HG03135 (cell line): Measurements from ENCODE around the gene RCCD1.
"Not testable (repeated sequence)": the region's sequence is repeated elsewhere in the genome, so short reads cannot be mapped to it uniquely, and the experiment has no call there.

Source experiments
- ATAC-seq: cut with Tn5 transposase; IDR thresholded peaks from one replicate; pipeline ENCODE4 v1.9.1; 2021; ENCODE audit warnings: mild to moderate bottlenecking, moderate library complexity; ENCODE audit not compliant: unreplicated experiment

RCCD1 gene

DNA sequence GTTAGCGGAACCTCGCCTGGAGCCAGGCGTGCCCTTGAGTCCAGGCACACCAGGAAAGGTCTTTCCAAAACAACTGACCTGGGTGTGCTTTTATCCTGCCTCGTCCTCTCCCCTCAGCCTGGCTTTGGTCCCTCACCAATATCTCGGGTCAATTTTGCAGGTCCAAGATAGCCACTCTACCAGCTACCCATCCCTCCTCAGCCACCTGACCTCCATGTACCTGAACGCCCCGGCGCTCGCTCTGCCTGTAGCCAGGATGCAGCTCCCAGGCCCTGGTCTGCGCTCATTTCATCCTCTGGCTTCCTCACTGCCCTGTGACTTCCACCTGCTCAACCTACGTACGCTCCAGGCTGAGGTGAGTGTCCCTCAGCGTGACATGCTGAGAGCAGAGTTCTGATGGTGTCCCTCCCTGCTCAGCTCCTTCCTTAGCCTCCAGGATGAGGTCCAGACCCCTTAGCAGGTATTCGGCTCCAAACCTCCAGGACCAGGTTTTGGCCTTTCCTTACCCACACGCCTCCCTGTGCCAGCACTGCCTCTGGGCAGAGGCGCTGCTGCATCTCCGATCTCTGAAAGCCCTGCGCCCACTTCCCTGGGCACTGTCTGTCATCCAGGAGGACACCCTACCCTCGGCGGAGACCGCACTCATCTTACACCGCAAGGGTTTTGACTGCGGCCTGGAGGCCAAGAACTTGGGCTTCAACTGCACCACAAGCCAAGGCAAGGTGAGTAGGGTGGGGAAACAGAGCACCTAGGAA, 36.5 kb upstream of the RCCD1 start:
- no peak for ATAC-seq

DNA sequence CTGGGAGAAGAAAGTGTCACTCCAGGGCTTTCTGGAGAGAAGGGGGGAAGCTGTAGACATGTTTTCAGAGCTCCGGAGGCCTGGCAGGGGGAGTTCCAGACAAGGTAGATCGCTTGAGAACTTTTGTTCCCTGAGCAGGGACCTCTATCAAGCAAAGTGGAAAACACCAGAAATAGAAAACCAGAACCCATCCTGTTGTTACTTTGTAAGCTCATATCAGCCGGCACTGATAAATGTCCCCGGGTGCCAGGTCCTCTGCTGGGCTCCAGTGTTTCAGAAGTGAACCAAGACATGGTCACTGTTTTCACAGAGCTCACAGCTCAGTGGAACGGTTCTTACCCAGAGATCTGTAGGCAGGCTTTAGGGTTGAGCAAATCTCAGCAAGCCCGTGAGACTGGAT, 35.8 kb upstream of the RCCD1 start:
- no peak for ATAC-seq

DNA sequence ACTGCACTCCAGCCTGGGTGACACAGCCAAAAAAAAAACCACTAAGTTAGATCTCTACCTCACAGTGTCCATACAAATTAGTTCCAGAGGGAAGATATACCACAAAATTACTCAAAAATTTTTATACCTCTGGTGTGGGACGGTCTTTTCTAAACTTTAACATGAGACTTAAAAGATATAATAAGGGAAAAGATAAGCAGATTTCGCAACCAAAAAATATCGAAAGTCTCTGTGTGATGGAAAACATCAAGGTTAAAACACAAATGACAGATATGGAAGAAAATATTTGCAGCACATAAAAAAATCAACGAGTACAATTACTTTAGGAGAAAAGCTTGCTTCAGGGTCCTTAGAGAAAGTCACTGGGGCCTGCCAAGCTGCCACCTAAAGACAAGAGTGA, 32.8 kb upstream of the RCCD1 start:
- no peak for ATAC-seq

DNA sequence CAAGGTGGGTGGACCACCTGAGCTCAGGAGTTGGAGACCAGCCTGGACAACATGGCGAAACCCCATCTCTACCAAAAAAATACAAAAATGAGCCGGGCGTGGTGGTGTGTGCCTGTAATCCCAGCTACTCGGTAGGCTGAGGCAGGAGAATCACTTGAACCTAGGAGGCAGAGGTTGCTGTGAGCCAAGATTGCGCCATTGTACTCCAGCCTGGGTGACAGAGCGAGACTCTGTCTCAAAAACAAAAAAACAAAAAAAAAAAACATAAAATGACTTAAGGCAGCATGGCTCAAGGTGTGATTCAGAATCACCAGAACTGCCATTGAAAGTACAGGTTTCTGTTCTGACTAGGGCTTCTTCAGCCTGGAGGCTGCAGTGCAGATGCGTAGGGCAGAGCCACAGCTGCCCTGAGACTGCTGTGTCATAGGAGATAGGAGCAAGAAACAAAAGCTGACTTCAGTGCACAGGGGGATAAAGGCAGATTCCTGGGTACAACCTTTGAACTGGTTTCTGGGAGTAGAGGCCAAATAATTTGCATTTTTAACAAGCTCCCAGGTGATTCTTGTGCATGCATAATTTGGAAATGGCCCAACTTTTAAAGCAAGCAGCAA, 31.9 kb upstream of the RCCD1 start:
- peak; percentile 64 for ATAC-seq

DNA sequence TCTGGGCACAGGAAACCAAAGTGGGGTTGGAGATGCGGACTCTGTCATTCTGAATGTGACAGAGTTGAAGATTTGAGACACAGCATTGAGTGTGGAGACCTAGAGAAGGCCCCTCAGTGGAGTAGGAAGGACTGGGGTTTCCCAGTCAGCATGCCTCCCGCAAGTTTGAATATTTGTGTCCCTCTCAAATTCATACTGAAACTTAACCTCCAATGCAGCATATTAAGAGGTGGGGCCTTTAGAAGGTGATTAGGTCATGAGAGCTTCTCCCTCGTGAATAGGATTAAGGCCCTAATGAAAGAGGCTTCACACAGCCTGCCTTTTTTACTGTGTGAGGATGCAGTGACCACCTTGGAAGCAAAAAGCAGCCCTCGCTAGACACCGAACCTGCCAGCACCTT, 30.3 kb upstream of the RCCD1 start:
- peak; percentile 62 for ATAC-seq

DNA sequence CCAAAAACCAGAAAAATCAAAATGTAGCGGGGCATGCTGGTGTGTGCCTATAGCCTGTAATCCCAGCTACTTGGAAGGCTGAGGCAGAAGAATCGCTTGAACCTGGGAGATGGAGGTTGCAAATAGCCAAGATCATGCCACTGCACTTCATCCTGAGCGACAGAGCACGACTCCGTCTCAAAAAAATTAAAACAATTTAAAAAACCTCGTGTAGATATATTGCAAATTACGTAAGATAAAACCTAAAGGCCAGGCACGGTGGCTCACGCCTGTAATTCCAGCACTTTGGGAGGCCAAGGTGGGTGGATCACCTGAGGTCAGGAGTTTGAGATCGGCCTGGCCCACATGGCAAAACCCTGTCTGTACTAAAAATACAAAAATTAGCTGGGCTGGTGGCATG, 27.9 kb upstream of the RCCD1 start:
- ATAC-seq, result not testable (repeated sequence)

DNA sequence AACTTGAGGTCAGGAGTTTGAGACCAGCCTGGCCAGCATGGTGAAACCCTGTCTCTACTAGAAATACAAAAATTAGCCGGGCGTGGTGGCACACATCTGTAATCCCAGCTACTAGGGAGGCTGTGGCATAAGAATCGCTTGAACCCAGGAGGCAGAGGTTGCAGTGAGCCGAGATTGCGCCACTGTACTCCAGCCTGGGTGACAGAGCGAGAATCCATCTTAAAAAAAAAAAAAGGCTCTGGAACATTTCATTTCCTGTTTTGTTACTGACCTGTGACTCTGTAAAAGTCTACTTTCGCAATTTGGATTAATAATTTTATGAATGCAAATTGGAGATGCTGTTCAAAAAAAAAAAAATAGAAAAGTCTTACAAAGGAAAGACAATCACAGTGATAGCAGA, 26.6 kb upstream of the RCCD1 start:
- ATAC-seq, result not testable (repeated sequence)

DNA sequence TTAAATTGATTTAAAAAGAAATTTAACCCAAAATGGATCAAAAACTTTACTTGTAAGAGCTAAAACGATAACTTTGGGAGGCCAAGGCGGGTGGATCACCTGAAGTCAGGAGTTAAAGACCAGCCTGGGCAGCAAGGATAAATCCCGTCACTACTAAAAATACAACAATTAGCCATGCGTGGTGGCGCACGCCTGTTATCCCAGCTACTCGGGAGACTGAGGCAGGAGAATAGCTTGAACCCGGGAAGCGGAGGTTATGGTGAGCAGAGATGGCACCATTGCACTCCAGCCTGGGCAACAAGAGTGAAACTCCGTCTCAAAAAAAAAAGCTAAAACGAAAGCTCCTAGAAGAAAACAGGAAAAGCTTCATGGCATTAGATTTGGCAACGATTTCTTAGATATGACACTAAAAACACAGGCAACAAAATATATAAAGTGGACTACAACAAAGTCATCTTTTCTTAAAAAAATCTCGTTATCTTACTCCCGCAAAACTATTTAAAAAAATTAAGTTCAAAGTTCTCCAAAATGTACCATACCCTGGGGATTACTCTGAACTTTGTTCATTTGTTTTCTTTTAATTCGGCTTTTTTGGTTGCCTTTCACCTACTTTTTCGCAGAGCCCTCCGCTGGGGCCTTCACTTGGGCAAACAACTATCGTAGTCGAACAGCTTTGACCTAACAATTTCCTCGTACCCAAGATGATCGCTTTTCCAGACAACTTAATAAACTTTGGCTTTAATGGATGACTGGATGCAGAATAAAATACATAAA, 25.3 kb upstream of the RCCD1 start:
- ATAC-seq, result no peak

DNA sequence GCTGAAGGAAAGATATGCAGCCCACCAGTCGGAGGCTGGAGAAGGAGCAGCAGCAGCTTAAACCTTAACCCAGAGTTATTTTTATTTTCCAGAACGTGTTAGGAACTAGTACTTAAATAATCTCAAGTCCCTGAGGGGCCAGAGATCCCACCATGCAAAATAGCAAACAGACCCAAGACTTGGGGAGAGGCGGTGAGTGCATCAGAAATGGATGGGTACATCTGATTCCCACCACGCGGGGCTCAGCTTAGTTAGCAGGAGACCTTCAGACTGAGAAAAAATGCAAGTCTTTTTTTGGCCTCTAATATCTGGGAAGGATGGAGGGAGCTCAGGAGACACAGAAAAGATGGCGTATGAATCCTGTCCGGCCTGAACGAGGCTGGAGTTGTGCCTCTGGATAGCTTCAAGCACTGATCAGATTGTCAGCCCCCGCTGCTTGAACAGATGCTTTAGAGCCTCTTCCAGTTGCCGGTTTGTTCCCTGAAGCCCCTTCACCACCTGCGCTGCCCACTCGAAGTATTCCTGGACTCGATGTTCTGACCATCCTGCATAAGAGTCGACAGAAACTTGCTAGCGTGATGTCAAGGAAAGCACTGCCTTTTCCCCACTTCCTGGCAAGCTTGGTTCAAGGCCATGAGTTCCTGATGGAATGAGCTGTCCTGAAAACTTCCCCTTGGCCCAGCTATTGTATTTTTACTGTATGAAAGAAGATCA, 23.7 kb upstream of the RCCD1 start:
- no peak for ATAC-seq

DNA sequence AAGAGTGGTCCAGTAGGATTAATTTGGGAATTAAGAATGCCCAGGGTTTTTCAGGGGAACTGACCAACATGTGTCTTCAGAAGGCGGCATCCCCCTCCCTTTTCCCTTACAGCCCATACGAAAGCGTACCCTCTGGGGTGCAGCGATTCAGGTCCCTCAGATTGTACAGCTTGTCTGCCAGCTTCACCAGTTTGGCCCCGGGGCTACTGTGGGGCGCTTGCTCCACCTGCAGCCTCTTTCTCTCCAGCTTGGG, 23.2 kb upstream of the RCCD1 start:
- no peak for ATAC-seq

DNA sequence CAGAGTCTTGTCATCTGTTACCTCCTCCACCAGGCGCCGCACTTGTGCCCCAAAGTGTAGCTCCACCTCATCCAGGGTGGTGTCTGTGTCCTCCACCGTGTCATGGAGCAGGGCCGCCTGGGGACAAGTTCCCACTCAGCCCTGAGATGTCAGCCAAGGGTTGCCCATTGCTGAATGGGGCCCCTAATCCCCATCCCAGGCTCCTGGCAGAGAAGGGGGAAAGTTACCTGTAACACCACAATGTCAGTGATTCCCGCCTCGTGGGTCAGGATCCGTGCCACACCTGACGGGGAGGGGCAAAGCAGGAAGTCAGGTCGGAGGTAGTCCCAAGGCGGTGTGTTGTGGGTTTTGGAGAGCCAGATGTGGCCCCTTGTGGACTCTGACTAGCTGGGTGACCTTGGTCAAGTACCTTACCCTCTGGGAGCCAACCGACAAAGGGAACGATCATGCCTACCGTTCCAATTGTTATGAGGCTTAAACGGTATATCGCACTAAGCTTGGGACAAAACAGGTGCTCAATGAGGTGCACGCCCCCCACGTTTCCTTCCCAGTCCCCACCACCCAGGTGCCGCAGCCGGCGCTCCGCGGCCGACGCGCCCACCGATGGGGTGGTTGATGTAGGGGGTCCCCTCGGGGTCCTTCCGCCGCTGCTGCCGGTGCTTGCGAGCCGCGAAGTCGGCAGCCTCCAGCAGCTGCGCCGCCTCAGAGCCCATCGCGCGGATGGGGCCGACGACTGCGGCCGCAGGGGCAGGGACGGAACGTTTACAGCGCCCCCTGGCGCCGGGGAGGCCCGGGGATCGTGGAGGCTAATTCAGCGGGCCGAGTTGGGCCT, 22.6 kb upstream of the RCCD1 start, which contains the start of gene HDDC3:
TSS of gene HDDC3 (minus strand) at position 722 of the 832 bp plus-strand sequence. CDS start at position 713, 9 bp downstream.
- peak; percentile 44 for ATAC-seq

DNA sequence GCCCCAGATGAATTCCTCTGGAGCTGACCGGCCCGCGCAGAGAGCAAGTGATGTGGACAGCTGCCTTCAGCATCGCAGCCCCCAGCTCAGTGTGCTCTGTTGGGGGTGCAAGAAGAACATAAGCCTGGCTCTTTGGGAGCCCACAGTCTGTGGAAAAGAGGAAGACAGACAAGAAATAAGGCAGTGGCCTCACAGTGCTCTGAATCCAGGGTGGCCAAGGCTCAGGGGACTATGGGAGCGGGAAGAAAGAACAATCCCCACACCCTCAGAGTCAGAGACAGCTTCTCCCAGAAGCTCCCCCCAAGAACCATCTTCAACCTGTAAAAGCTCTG, 22.1 kb upstream of the RCCD1 start:
- ATAC-seq, result no peak

DNA sequence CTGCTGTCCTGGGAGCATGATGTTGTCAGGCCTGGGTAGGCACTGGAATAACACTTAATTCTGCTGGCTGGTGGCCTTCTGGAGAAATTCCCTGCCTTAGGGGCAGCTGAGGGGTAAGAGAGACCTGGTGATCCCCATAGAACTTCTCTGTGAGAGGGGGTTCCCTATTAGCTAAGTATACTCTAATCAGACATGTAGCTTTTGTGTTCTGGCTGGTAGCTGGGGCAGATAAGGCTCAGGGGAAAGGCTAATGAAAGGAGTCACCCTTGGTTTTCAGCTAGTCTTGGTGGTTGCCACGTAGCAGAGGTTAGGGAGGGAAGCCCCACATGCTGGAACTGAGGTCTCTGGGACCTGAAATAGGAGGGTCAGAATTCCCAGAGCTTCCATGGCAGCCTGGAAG, 21.4 kb upstream of the RCCD1 start:
- ATAC-seq, result no peak

DNA sequence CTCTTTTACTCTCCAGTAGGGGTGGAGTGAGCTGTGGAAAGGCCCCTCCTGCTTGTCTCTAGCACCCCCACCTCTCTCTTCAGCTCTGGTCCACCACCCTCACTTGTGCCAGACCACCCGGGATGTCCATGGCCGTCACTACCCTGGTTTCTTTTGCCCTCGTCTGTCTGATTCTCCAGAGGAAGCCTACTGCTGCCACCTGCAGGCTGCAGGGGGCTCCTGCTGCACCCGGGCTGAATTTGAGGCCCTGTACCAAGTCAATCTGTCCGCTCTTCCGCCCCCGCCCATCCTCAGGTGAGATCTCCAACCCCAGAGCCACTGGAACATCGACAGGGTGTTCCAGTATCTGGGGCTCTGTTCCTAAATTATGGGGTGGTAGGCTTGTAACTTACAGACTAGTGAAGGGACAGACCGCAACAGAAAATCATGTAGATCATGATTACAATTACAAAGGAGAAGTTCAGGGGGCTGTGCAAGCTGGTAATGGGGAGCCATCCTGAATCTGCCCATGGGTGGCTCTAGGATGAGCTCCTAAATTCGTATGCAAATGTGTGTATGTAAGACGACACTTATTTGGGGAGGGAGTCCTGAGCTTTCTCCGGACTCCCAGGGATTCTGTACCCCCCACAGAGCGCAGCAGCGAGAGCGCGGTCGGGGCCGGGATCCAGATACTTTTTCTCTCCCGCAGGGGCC, 20.3 kb upstream of the RCCD1 start:
- peak; percentile 41 for ATAC-seq

DNA sequence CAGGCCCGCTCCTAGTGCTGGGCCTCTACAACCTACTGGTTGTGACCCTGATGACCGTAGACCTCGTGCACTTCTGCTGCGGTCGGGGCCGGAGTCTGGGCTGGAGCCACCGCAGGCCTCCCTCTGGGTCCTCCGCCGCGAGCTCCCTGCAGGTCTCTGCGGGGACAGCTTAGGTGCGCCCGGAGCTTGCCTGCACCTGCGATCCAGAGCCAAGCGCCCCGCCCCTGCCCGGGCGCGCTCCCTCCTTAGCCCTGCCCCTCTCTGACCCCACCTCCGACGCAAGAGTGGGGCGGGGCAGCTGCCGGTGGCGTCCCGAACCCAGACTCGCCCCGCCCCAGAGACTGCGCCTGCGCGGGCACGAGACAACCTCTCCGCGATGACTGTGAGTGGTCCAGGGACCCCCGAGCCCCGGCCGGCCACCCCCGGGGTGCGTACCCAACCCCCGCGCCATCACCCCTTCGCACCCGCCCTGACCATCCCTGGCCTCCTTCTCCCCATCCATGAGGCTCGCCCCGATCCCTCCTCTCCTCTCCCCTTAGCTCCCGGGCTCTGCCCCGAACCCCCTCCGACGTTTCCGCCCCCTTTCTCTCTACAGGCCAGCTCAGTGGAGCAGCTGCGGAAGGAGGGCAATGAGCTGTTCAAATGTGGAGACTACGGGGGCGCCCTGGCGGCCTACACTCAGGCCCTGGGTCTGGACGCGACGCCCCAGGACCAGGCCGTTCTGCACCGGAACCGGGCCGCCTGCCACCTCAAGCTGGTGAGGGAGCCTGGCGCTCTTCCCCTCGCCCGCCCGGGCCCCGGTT, 19.5 kb upstream of the RCCD1 start, which contains the start of gene UNC45A:
TSS of gene UNC45A (plus strand) at position 337 of the 803 bp plus-strand sequence. CDS start at position 377, 40 bp downstream.
- peak; percentile 64 for ATAC-seq

DNA sequence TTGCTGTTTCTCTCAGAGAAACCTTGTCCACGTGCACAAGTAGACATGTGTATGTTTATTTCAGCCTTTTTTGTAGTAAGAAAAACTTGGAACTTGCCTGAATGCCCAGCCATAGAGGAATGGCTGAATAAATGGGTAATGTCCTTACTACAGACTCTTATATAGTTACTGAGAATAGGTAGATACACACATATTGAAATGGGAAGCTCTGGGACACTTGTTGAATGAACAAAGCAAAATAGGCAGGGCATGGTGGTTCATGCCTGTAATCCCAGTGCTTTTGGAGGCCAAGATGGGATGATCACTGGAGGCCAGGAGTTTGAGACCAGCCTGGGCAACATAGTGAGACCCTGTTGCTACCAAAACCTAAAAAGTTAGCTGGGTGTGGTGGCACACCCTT, 17.9 kb upstream of the RCCD1 start:
- no peak for ATAC-seq

DNA sequence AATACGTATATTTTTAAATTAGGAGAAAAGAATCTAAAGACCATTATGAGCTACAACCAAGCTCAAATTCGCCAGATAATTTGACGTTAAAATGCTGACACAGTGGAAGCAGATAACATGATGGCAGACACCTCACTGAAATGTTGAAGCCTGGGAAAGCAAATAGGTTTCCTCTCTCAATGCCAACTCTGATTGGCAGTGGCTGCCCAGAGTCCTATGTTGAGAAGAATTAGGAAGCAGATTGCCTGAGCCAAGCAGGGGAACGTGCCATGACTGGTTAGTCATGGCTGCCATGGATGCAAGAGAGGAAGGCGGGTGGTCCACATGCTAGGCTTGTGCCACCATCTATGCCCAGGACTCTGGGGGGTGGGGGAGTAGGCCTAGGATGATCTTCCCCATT, 16.4 kb upstream of the RCCD1 start:
- ATAC-seq, result no peak

DNA sequence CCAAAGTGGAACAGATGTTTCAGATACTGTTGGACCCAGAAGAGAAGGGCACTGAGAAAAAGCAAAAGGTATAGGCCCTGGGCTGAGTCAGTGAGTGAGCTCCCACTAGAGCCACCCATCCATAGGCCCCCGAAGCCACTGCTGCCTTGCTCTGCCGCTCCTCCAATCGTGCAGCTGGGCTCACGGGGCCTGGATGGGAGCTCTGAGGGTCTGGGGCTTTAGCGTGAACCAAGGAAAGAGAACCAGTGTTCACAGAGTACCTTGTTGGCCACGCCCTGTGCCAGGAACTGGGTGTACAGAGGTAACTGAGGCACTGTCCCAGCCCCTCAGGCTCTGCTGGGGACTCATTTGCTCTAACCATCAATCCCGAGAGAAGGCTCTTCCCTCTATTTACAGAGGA, 14.9 kb upstream of the RCCD1 start:
- no peak for ATAC-seq

DNA sequence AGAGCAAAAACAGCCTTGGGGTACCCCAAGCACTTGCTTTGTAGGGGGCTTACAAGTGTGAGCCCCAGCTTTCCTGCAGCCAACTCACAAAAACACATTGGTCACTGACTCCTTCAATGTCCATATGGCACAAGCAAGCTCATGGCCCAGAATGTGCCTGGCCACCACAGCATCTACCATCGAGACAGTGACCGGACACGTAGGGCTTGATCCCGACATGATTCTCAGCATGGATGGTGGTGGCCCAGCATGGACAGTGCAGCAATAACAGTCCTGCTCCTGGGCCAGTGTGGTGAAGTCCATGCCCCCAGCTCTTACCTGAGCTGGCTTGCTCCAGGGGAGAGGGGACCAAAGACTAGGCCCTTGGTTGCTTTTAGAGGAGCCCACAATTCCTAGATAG, 13.6 kb upstream of the RCCD1 start:
- ATAC-seq, result no peak
